ENCODE results near the gene TNFRSF8. TPM values are rescaled to one million over a fixed set of nuclear protein-coding genes. Genes with fewer than 3 reads are reported as not detected.

TNFRSF8 gene
- total and polyA plus RNA-seq, 9 donors, result 0.17 to 10.9 (median 0.45) TPM

Small RNA genes lying within 50 kb of the gene (microRNA-seq; reads per million reads assigned to microRNA genes)
- gene MIR4632 (0 to 0.79 (median 0.18) reads per million in 3 donors), gene MIR6729 (0 to 0.47 (median 0.38) reads per million in 3 donors), gene MIR7846 (0.18 to 1.5 (median 0.79) reads per million in 3 donors)

Small RNA genes lying within 50 kb of the gene (small RNA-seq; reads per million reads assigned to genes)
- not detected for gene AL096840.1
- not detected for gene MIR4632
- gene MIR6729, result not detected
- gene RF00019, result not detected
- not detected for gene RN7SL649P
- gene RNU6-777P, result not detected
- not detected for gene RPL23AP89

Other genes starting within 250 kb of the TNFRSF8 start
- 1 to 10 TPM in 2 of 7 donors, under 1 TPM in 2, not detected in 3; 0.83 to 2.5 (median 1.2) TPM for gene NPPA, start 215.5 kb upstream of the TNFRSF8 start, total RNA-seq
- gene NPPA, start 215.5 kb upstream of the TNFRSF8 start, polyA plus RNA-seq, result under 1 TPM in 1 of 2 donors, not detected in 1; 0.86 TPM
- gene NPPB, start 204.4 kb upstream of the TNFRSF8 start, total RNA-seq, result not detected
- under 1 TPM in 1 of 2 donors, not detected in 1; 0.22 TPM for gene NPPB, start 204.4 kb upstream of the TNFRSF8 start, polyA plus RNA-seq
- 10 to 100 TPM; 24.5 to 47.7 (median 26.8) TPM for gene KIAA2013, start 136.9 kb upstream of the TNFRSF8 start, total RNA-seq
- 10 to 100 TPM; 17.3 to 29.7 TPM for gene KIAA2013, start 136.9 kb upstream of the TNFRSF8 start, polyA plus RNA-seq
- 10 to 100 TPM; 26.3 to 98.2 (median 58.7) TPM for gene PLOD1, start 128.6 kb upstream of the TNFRSF8 start, total RNA-seq
- 10 to 100 TPM; 52.3 to 67.9 TPM for gene PLOD1, start 128.6 kb upstream of the TNFRSF8 start, polyA plus RNA-seq
- 10 to 100 TPM; 27.8 to 67.8 (median 55.8) TPM for gene MFN2, start 82.9 kb upstream of the TNFRSF8 start, total RNA-seq
- 10 to 100 TPM; 29.7 to 77.0 TPM for gene MFN2, start 82.9 kb upstream of the TNFRSF8 start, polyA plus RNA-seq
- 10 to 100 TPM; 32.3 to 59.0 (median 36.4) TPM for gene MIIP, start 43.8 kb upstream of the TNFRSF8 start, total RNA-seq
- 10 to 100 TPM in 1 of 2 donors, 1 to 10 TPM in 1; 3.3 to 42.8 TPM for gene MIIP, start 43.8 kb upstream of the TNFRSF8 start, polyA plus RNA-seq
- gene TNFRSF1B, start 103.7 kb downstream of the TNFRSF8 start, total RNA-seq, result 10 to 100 TPM; 11.4 to 27.6 (median 21.6) TPM
- 10 to 100 TPM; 10.3 to 14.3 TPM for gene TNFRSF1B, start 103.7 kb downstream of the TNFRSF8 start, polyA plus RNA-seq
- 10 to 100 TPM; 36.0 to 59.3 (median 47.8) TPM for gene VPS13D, start 166.7 kb downstream of the TNFRSF8 start, total RNA-seq
- gene VPS13D, start 166.7 kb downstream of the TNFRSF8 start, polyA plus RNA-seq, result 10 to 100 TPM; 19.8 to 36.0 TPM